KMS-11 (cell line): ENCODE data around the gene RLIM.

ENCODE experiments used
- H2AFZ ChIP-seq: fragments of 200-600 bp; sonication (generic); 2 replicates; pipeline ENCODE4 v1.6.1; 2016; ENCODE audit warnings: antibody characterized with exemption, mixed run types, low read depth
- H3K27ac ChIP-seq: fragments of 200-600 bp; sonication (generic); 2 replicates; pipeline ENCODE4 v1.6.1; 2016; ENCODE audit warnings: mild to moderate bottlenecking, mixed run types
- H3K27me3 ChIP-seq: fragments of 200-600 bp; sonication (generic); 2 replicates; pipeline ENCODE4 v1.6.1; 2017; ENCODE audit warnings: mild to moderate bottlenecking, low read depth, mixed run types, moderate library complexity; ENCODE audit not compliant: insufficient read depth
- H3K36me3 ChIP-seq: fragments of 200-600 bp; sonication (generic); 2 replicates; pipeline ENCODE4 v1.6.1; 2017; ENCODE audit warnings: mild to moderate bottlenecking, mixed run types; ENCODE audit not compliant: insufficient read depth
- H3K4me1 ChIP-seq: fragments of 200-600 bp; sonication (generic); 2 replicates; pipeline ENCODE4 v1.6.1; 2016; ENCODE audit warnings: mild to moderate bottlenecking, low read depth, mixed run types; ENCODE audit not compliant: poor library complexity, severe bottlenecking
- H3K4me2 ChIP-seq: fragments of 200-600 bp; sonication (generic); 2 replicates; pipeline ENCODE4 v1.7.0; 2016; ENCODE audit warnings: mild to moderate bottlenecking, mixed run types
- H3K4me3 ChIP-seq: fragments of 200-600 bp; sonication (generic); IDR thresholded peaks from 2 replicates; pipeline ENCODE4 v1.6.1; 2017; ENCODE audit warnings: low read depth, low read length, mixed read lengths; ENCODE audit not compliant: insufficient read depth
- H3K79me2 ChIP-seq: fragments of 200-600 bp; sonication (generic); 2 replicates; pipeline ENCODE4 v1.6.1; 2016; ENCODE audit warnings: low read depth, mixed run types; ENCODE audit not compliant: insufficient read depth
- H3K9ac ChIP-seq: fragments of 200-600 bp; sonication (generic); 2 replicates; pipeline ENCODE4 v1.6.1; 2016; ENCODE audit warnings: mild to moderate bottlenecking, mixed run types
- H4K20me1 ChIP-seq: fragments of 200-600 bp; sonication (generic); 2 replicates; pipeline ENCODE4 v1.6.1; 2016; ENCODE audit warnings: mild to moderate bottlenecking, mixed run types; ENCODE audit not compliant: insufficient read depth
- CTCF ChIP-seq: fragments of 200-600 bp; sonication (generic); conservative IDR thresholded peaks from 2 replicates; pipeline ENCODE4 v1.6.1; 2017; ENCODE audit warnings: low read depth, mild to moderate bottlenecking, antibody characterized with exemption, low read length, moderate library complexity, mixed read lengths

The RLIM gene

DNA sequence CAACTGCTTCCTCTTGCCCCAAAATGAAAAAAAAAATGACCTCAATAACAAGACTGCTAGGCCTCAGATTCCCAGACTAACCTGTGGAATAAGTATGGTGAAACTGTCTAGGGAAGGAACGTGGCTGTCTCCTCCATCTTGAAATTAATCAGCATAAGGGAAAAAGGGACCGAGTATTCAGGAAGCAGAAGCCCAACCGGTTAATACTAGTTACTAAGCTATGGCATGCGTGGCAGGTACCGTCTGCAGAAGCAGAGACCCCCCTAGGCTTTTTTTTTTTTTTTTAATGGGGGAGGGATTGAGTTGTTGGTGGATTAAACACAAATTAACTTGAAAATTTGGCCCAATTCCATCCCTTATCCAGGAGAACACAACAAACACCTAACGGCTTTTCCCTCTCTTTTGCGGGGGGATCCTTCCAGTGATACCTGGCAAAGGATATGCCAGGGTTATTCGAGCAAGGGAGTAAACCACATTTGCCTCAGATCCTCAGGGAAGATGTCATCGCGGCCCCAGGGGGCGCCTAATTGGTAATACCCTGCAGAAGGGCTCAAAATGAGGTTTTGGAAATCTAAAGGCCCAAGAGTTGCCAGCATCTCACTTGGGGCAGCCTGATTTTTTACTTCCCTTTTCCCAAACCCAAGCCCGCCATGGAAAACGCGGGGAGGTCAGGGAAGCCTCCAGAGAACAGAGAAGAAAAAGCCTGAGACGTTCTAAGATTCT is 893 bp downstream of the RLIM start:
- no peaks in the 10 kb centered on the region for H3K36me3 ChIP-seq

GRCh38 chrX:74606799-74607198 is 7.6 kb downstream of the RLIM start:
- peaks cover 38% of the 10 kb centered on the region for H3K79me2 ChIP-seq
- no peak for TF ChIP-seq CTCF
- no peak overlapping the region for H3K4me3 ChIP-seq
- no peak overlapping the region for H3K9ac ChIP-seq
- H3K4me1 ChIP-seq: peaks cover 1% of the 10 kb centered on the region
- no peaks in the 10 kb centered on the region for H3K36me3 ChIP-seq
- no peak overlapping the region for H2AFZ ChIP-seq
- no peaks in the 10 kb centered on the region for H4K20me1 ChIP-seq
- H3K4me2 ChIP-seq: no peak overlapping the region
- no peaks in the 10 kb centered on the region for H3K27me3 ChIP-seq
- no peak overlapping the region for H3K27ac ChIP-seq

More for the DNA sequence above, 893 bp downstream of the RLIM start:
- H3K27ac ChIP-seq: peak overlapping the region; percentile 93
- H3K4me1 ChIP-seq: peaks cover 16% of the 10 kb centered on the region
- H4K20me1 ChIP-seq: no peaks in the 10 kb centered on the region
- no peaks in the 10 kb centered on the region for H3K27me3 ChIP-seq
- H2AFZ ChIP-seq: peak overlapping the region; percentile 74
- no peak for TF ChIP-seq CTCF
- peak overlapping the region; percentile 53 for H3K4me2 ChIP-seq
- peak overlapping the region; percentile 94 for H3K9ac ChIP-seq
- H3K4me3 ChIP-seq: no peak overlapping the region
- H3K79me2 ChIP-seq: peaks cover 42% of the 10 kb centered on the region

DNA sequence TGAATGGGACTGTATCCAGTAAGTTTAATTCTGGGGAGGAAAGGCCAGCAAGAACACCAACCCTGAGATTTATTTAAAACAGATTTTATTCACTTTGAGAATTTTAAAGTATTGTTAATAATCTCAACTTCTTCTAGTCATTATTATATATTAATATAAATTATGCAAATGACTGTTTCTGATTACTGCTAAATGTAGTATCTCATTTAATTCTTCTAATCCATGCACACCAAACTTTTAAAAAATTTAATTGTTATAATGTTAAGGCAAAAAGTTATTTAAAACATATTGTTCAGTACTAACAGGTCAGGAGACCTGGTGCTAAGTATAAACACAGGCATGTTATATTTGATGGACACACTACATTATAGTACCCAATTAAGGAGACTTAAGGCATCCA is 8.1 kb downstream of the RLIM start:
- no peak for TF ChIP-seq CTCF
- Histone ChIP-seq H2AFZ (no peak overlapping the region), H4K20me1 (no peaks in the 10 kb centered on the region), H3K4me3 (no peak overlapping the region), H3K79me2 (peaks cover 34% of the 10 kb centered on the region), H3K27me3 (no peaks in the 10 kb centered on the region), H3K36me3 (no peaks in the 10 kb centered on the region), H3K4me1 (no peaks in the 10 kb centered on the region), H3K9ac (no peak overlapping the region), H3K27ac (no peak overlapping the region), H3K4me2 (no peak overlapping the region)

- TF ChIP-seq CTCF: no peak
- Histone ChIP-seq H3K9ac (no peak overlapping the region), H3K4me1 (no peaks in the 10 kb centered on the region), H3K27ac (no peak overlapping the region), H3K36me3 (no peaks in the 10 kb centered on the region), H3K27me3 (no peaks in the 10 kb centered on the region), H3K4me3 (no peak overlapping the region), H4K20me1 (no peaks in the 10 kb centered on the region), H3K4me2 (no peak overlapping the region), H3K79me2 (peaks cover 18% of the 10 kb centered on the region), H2AFZ (no peak overlapping the region)
Observed at GRCh38 chrX:74603040-74603439, 11.4 kb downstream of the RLIM start.
